HepG2 (cell line): ENCODE data around the gene DUSP9. TPM values are rescaled to one million over a fixed set of nuclear protein-coding genes. Genes with fewer than 3 reads are reported as not detected.

Experiments used
- ARNTL ChIP-seq: sonication (generic); formaldehyde crosslinking; IDR thresholded peaks from 2 replicates; pipeline ENCODE4 v1.4.0; 2020; ENCODE audit warnings: mild to moderate bottlenecking, missing genetic modification reagents
- CERS6 ChIP-seq: sonication (generic); formaldehyde crosslinking; IDR thresholded peaks from 2 replicates; pipeline ENCODE4 v1.5.0; 2020; ENCODE audit warnings: missing genetic modification reagents
- EED ChIP-seq: sonication (generic); formaldehyde crosslinking; IDR thresholded peaks from 2 replicates; pipeline ENCODE4 v1.5.0; 2020; ENCODE audit warnings: mild to moderate bottlenecking, missing genetic modification reagents
- GATAD2A ChIP-seq: IDR thresholded peaks from 2 replicates; pipeline ENCODE4 v1.6.1; 2016
- HMG20A ChIP-seq: IDR thresholded peaks from 2 replicates; pipeline ENCODE4 v1.6.1; 2016; ENCODE audit warnings: borderline replicate concordance
- MAX ChIP-seq: IDR thresholded peaks from 2 replicates; pipeline ENCODE4 v1.6.1; 2012; ENCODE audit warnings: inconsistent platforms
- MBD4 ChIP-seq: IDR thresholded peaks from 2 replicates; pipeline ENCODE4 v1.6.1; 2012; ENCODE audit warnings: low read length, inconsistent platforms, borderline replicate concordance
- NFIC ChIP-seq: IDR thresholded peaks from 2 replicates; pipeline ENCODE4 v1.6.1; 2012; ENCODE audit warnings: mild to moderate bottlenecking, low read length, inconsistent platforms
- RAD21 ChIP-seq: fragments of 450-650 bp; formaldehyde crosslinking; IDR thresholded peaks from 2 replicates; pipeline ENCODE4 v1.5.0; 2020; ENCODE audit warnings: mild to moderate bottlenecking
- TOPORS ChIP-seq: sonication (generic); formaldehyde crosslinking; IDR thresholded peaks from 2 replicates; pipeline ENCODE4 v1.8.0; 2023; ENCODE audit warnings: mild to moderate bottlenecking, missing genetic modification reagents
- ZNF503 ChIP-seq: sonication (generic); formaldehyde crosslinking; IDR thresholded peaks from 2 replicates; pipeline ENCODE4 v1.4.0; 2020; ENCODE audit warnings: missing genetic modification reagents
- ZNF597 ChIP-seq: sonication (generic); formaldehyde crosslinking; IDR thresholded peaks from 2 replicates; pipeline ENCODE4 v1.5.0; 2020; ENCODE audit warnings: missing genetic modification reagents
- ZNF687 ChIP-seq: sonication (generic); formaldehyde crosslinking; IDR thresholded peaks from 2 replicates; pipeline ENCODE4 v1.5.1; 2020; ENCODE audit warnings: mild to moderate bottlenecking, missing genetic modification reagents, moderate library complexity
- ZNF704 ChIP-seq: sonication (generic); formaldehyde crosslinking; IDR thresholded peaks from 2 replicates; pipeline ENCODE4 v1.8.1; 2023; ENCODE audit warnings: mild to moderate bottlenecking, inconsistent platforms, moderate library complexity, missing genetic modification reagents, borderline replicate concordance
- ZXDC ChIP-seq: sonication (generic); formaldehyde crosslinking; IDR thresholded peaks from 2 replicates; pipeline ENCODE4 v1.5.0; 2020; ENCODE audit warnings: mild to moderate bottlenecking, missing genetic modification reagents
- polyA plus RNA-seq, 8 experiments: library from polyadenylated mRNA; depleted of rRNA in 3 of 8; stranded (reverse) in 7 of 8; unstranded in 1 of 8; fragments of >200 nt; fragmentation: Illumina TruSeq in 4 of 8; extraction: Trizol in 4 of 8; gene quantifications; 2 replicates each; pipeline versions ENCODE4 v1.2.1 to v1.2.3, GENCODE V29; 2011 to 2016; ENCODE audit warnings: low read depth in 4 of 8, missing spikeins in 1 of 8, mixed read lengths in 1 of 8; ENCODE audit not compliant: insufficient read depth in 1 of 8
- total RNA-seq, 5 experiments: library from RNA; depleted of rRNA; stranded (reverse); fragments of >200 nt; fragmentation: Illumina TruSeq; extraction: Trizol; gene quantifications; 2 replicates each; pipeline ENCODE4 v1.2.3, GENCODE V29; 2016; ENCODE audit warnings: low read depth in 1 of 5

The DUSP9 gene
- total and polyA plus RNA-seq, 2 of the 13 experiments (the other 11 are each of a cell fraction or from before 2014, with no cell fraction given), result 235 to 435 TPM

GRCh38 chrX:153623310-153624029 lies 23.5 kb upstream of the DUSP9 start (continued):
- TF ChIP-seq ZNF687 (CRISPR knock-in tag), result peak; percentile 81
- TF ChIP-seq EED (CRISPR knock-in tag), result 0 out of 2 replicates have a peak, but pooled peaks have one; percentile 52
- no peak for TF ChIP-seq ZNF597 (CRISPR knock-in tag)
- peak; percentile 65; the same call in 1 of the 2 replicates for TF ChIP-seq ZNF503 (CRISPR knock-in tag)
- TF ChIP-seq MBD4, result no peak
- TF ChIP-seq ZXDC (CRISPR knock-in tag), result no peak
- TF ChIP-seq RAD21 (CRISPR knock-in tag), result no peak
- TF ChIP-seq ARNTL (CRISPR knock-in tag), result peak; percentile 81
- TF ChIP-seq ZNF704, result no peak
- no peak for TF ChIP-seq NFIC
- peak; percentile 70; the same call in 1 of the 2 replicates for TF ChIP-seq HMG20A (CRISPR knock-in tag)
- TF ChIP-seq MAX, result no peak
- no peak for TF ChIP-seq CERS6 (CRISPR knock-in tag)
- TF ChIP-seq TOPORS (CRISPR knock-in tag), result no peak
- TF ChIP-seq GATAD2A (CRISPR knock-in tag), result peak; percentile 54; the same call in 1 of the 2 replicates
